ENCODE measurements around the gene SEMA3G. TPM values are rescaled to one million over a fixed set of nuclear protein-coding genes. Genes with fewer than 3 reads are reported as not detected.

The SEMA3G gene
- total RNA-seq, 1 experiment from 2014 or later, result 1.3 TPM

DNA sequence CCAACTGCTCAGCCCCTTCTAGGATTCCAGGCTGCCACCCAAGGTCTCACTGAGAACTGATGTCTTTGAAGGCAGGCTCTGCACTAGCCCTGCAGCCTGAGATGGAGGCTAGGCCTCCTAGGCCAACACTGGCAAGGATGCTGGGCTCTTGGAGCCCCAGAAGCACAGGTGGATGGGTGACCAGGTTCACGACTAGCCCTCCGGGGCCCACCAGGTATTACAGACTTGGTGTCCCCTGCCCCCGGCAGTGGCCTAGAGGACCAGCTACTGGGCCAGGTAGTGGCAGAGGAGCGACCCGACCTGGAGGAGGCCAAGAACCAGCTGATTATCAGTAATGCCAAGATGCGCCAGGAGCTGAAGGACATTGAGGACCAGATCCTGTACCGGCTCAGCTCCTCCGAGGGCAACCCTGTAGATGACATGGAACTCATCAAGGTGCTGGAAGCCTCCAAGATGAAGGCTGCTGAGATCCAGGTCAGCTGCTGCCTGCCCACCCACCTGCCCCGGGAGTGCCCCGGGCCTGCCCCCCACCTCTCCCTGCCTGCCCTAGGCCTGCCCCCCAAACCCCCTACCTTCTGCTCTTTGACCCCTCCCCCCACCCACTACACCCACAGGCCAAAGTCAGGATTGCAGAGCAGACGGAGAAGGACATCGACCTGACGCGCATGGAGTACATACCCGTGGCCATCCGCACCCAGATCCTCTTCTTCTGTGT, 52.5 kb downstream of the SEMA3G start:
- no peak overlapping the region for H3K4me3 ChIP-seq
- no peaks in the 10 kb centered on the region for H3K9me2 ChIP-seq (ENCODE audit: insufficient read depth)
- no peaks in the 10 kb centered on the region for H3K4me1 ChIP-seq (replicated peaks; ENCODE audit: insufficient read depth)
- POLR2A ChIA-PET (ENCODE audit: unreplicated experiment), result no interaction called here
- CTCF ChIA-PET, result no interaction called here
- no peaks in the 10 kb centered on the region for H3F3A ChIP-seq (ENCODE audit: insufficient read depth, low read depth)
- H4K20me1 ChIP-seq (ENCODE audit: insufficient read depth), result no peaks in the 10 kb centered on the region
- no TSS peak for BruUV-seq (replicated peaks)
- H3K27me3 ChIP-seq (ENCODE audit: insufficient read depth, low read depth), result no peaks in the 10 kb centered on the region
- intact Hi-C loops (cut with micrococcal nuclease; ENCODE audit: unreplicated experiment), result no loop called here
- no peaks in the 10 kb centered on the region for H3K36me3 ChIP-seq (ENCODE audit: low read depth)
- no peaks in the 10 kb centered on the region for H3K9me3 ChIP-seq (ENCODE audit: insufficient read depth, low read depth)
- H3K27ac ChIP-seq, result no peak overlapping the region
- H3K4me2 ChIP-seq, result no peak overlapping the region
- H3K79me2 ChIP-seq (ENCODE audit: low read depth), result no peaks in the 10 kb centered on the region
- DNase-seq, result no peak
- H2AFZ ChIP-seq, result no peak overlapping the region
- no peak for TF ChIP-seq EZH2 (IDR thresholded peaks at IDR 0.05; ENCODE audit: low read depth)
- TF ChIP-seq, protein P1, sequence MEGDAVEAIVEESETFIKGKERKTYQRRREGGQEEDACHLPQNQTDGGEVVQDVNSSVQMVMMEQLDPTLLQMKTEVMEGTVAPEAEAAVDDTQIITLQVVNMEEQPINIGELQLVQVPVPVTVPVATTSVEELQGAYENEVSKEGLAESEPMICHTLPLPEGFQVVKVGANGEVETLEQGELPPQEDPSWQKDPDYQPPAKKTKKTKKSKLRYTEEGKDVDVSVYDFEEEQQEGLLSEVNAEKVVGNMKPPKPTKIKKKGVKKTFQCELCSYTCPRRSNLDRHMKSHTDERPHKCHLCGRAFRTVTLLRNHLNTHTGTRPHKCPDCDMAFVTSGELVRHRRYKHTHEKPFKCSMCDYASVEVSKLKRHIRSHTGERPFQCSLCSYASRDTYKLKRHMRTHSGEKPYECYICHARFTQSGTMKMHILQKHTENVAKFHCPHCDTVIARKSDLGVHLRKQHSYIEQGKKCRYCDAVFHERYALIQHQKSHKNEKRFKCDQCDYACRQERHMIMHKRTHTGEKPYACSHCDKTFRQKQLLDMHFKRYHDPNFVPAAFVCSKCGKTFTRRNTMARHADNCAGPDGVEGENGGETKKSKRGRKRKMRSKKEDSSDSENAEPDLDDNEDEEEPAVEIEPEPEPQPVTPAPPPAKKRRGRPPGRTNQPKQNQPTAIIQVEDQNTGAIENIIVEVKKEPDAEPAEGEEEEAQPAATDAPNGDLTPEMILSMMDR (conservative IDR thresholded peaks at IDR 0.05), result no peak

DNA sequence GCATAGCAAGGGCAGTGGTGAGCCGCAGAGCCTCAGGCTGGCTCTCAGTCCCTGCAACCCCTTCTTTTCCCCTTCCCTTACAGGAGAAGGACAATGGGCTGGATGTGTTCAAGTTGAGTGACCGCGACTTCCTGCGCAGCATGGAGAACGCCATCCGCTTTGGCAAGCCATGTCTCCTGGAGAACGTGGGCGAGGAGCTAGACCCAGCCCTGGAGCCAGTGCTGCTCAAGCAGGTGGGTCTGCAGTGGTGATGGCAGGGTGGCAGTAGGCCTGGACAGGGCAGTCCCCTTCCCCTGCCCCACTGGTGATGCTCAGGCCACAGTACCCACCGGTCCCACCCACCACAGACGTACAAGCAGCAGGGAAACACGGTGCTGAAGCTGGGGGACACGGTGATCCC, 53.8 kb downstream of the SEMA3G start:
- Histone ChIP-seq H4K20me1 (ENCODE audit: insufficient read depth) (no peaks in the 10 kb centered on the region), H3F3A (ENCODE audit: insufficient read depth, low read depth) (no peaks in the 10 kb centered on the region), H3K4me2 (no peak overlapping the region), H2AFZ (no peak overlapping the region), H3K79me2 (ENCODE audit: low read depth) (no peaks in the 10 kb centered on the region), H3K9me3 (ENCODE audit: insufficient read depth, low read depth) (no peaks in the 10 kb centered on the region), H3K27ac (no peak overlapping the region), H3K36me3 (ENCODE audit: low read depth) (no peaks in the 10 kb centered on the region), H3K9me2 (ENCODE audit: insufficient read depth) (no peaks in the 10 kb centered on the region), H3K27me3 (ENCODE audit: insufficient read depth, low read depth) (no peaks in the 10 kb centered on the region), H3K4me1 (replicated peaks; ENCODE audit: insufficient read depth) (no peaks in the 10 kb centered on the region), H3K4me3 (no peak overlapping the region)
- POLR2A ChIA-PET (ENCODE audit: unreplicated experiment), result no interaction called here
- DNase-seq, result no peak
- no TSS peak for BruUV-seq (replicated peaks)
- CTCF ChIA-PET, result no interaction called here
- intact Hi-C loops (cut with micrococcal nuclease; ENCODE audit: unreplicated experiment), result no loop called here
- no peak for TF ChIP-seq EZH2 (IDR thresholded peaks at IDR 0.05; ENCODE audit: low read depth)
- TF ChIP-seq, protein P1 (conservative IDR thresholded peaks at IDR 0.05), result no peak

DNA sequence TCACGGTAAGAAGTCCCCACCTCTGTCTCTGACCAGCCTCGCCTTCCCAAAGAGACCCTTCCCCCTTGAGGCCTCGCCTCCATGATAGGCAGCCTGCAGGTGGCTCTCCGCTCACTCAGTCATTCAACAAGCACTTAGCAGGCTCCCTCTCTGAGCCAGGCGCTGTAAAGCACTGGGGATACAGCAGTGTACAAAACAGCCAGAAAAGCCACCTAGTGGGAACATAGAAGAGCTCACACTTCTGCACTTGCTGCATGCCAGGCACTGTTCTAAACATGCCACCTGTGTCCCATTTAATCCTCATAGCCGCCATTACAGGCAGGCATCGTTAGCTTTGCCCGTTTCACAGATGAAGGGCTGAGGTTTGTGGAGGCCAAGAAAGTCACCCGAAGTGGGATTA, 56.0 kb downstream of the SEMA3G start:
- Histone ChIP-seq H3K27ac (no peak overlapping the region), H3F3A (ENCODE audit: insufficient read depth, low read depth) (no peaks in the 10 kb centered on the region), H3K79me2 (ENCODE audit: low read depth) (no peaks in the 10 kb centered on the region), H2AFZ (no peak overlapping the region), H3K9me3 (ENCODE audit: insufficient read depth, low read depth) (no peaks in the 10 kb centered on the region), H3K36me3 (ENCODE audit: low read depth) (no peaks in the 10 kb centered on the region), H3K4me3 (no peak overlapping the region), H4K20me1 (ENCODE audit: insufficient read depth) (no peaks in the 10 kb centered on the region), H3K4me1 (replicated peaks; ENCODE audit: insufficient read depth) (no peaks in the 10 kb centered on the region), H3K27me3 (ENCODE audit: insufficient read depth, low read depth) (no peaks in the 10 kb centered on the region), H3K9me2 (ENCODE audit: insufficient read depth) (no peaks in the 10 kb centered on the region), H3K4me2 (no peak overlapping the region)
- CTCF ChIA-PET, result interaction anchor here (0.5 to 0.6 kb wide), 2 partner anchors 297 to 1102 kb away, joined by 3 to 5 read pairs; partner anchors contain the start of genes GNL3 and PBRM1
- BruUV-seq (replicated peaks), result no TSS peak
- no peak for TF ChIP-seq EZH2 (IDR thresholded peaks at IDR 0.05; ENCODE audit: low read depth)
- TF ChIP-seq, protein P1 (conservative IDR thresholded peaks at IDR 0.05), result no peak; the same call in 1 of the 2 replicates
- POLR2A ChIA-PET (ENCODE audit: unreplicated experiment), result no interaction called here
- no peak for DNase-seq
- intact Hi-C loops (cut with micrococcal nuclease; ENCODE audit: unreplicated experiment), result loop anchor here (5.0 kb wide), 2 partner anchors 97 to 157 kb away; no protein-coding TSS in a partner anchor
